Retinal pigment epithelial cell (primary cell): ENCODE data around the gene KLHL7.
A peak's percentile ranks its signal among the peaks of the same experiment; 100 is the strongest.

Source experiments
- DNase-seq: peaks from one replicate; pipeline ENCODE4 v3.0.0-alpha.2; 2010; ENCODE audit warnings: low read depth
- H3K4me3 ChIP-seq: 2 replicates; pipeline ENCODE4 v1.5.1; 2011; ENCODE audit warnings: mild to moderate bottlenecking, low read length, control low read depth, moderate library complexity
- TF ChIP-seq, protein P1 (sequence below): conservative IDR thresholded peaks from 2 replicates; pipeline ENCODE4 v1.5.1; 2011; ENCODE audit warnings: low read depth, low read length, control low read depth, inconsistent platforms

The KLHL7 gene, protein sequence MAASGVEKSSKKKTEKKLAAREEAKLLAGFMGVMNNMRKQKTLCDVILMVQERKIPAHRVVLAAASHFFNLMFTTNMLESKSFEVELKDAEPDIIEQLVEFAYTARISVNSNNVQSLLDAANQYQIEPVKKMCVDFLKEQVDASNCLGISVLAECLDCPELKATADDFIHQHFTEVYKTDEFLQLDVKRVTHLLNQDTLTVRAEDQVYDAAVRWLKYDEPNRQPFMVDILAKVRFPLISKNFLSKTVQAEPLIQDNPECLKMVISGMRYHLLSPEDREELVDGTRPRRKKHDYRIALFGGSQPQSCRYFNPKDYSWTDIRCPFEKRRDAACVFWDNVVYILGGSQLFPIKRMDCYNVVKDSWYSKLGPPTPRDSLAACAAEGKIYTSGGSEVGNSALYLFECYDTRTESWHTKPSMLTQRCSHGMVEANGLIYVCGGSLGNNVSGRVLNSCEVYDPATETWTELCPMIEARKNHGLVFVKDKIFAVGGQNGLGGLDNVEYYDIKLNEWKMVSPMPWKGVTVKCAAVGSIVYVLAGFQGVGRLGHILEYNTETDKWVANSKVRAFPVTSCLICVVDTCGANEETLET

DNA sequence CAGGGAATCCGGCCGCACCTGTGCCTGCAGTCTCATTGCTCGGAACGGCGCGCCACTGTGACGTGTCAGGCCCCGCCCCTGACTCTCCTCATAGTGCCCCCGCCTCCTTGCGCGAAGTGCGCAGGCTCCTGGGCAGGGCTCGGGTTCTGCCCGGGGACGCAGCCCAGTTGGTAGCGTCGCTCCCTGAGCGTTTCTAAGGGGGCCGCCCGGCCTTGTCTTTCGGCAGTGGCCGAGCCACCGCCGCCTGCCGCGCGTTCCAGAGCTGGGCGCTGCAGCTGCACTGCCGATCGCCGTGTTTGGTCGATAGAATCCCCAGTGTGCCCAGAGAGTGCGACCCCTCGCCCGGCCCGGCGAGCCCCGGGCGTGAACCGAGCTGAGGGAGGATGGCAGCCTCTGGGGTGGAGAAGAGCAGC, at the start of gene KLHL7:
Gene KLHL7, plus strand, starts transcription at position 142 of the 413 bp plus-strand sequence. Its CDS starts 242 bp downstream, at position 384.
- TF ChIP-seq, protein P1, sequence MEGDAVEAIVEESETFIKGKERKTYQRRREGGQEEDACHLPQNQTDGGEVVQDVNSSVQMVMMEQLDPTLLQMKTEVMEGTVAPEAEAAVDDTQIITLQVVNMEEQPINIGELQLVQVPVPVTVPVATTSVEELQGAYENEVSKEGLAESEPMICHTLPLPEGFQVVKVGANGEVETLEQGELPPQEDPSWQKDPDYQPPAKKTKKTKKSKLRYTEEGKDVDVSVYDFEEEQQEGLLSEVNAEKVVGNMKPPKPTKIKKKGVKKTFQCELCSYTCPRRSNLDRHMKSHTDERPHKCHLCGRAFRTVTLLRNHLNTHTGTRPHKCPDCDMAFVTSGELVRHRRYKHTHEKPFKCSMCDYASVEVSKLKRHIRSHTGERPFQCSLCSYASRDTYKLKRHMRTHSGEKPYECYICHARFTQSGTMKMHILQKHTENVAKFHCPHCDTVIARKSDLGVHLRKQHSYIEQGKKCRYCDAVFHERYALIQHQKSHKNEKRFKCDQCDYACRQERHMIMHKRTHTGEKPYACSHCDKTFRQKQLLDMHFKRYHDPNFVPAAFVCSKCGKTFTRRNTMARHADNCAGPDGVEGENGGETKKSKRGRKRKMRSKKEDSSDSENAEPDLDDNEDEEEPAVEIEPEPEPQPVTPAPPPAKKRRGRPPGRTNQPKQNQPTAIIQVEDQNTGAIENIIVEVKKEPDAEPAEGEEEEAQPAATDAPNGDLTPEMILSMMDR = no peak
- peak; percentile 75 for DNase-seq

DNA sequence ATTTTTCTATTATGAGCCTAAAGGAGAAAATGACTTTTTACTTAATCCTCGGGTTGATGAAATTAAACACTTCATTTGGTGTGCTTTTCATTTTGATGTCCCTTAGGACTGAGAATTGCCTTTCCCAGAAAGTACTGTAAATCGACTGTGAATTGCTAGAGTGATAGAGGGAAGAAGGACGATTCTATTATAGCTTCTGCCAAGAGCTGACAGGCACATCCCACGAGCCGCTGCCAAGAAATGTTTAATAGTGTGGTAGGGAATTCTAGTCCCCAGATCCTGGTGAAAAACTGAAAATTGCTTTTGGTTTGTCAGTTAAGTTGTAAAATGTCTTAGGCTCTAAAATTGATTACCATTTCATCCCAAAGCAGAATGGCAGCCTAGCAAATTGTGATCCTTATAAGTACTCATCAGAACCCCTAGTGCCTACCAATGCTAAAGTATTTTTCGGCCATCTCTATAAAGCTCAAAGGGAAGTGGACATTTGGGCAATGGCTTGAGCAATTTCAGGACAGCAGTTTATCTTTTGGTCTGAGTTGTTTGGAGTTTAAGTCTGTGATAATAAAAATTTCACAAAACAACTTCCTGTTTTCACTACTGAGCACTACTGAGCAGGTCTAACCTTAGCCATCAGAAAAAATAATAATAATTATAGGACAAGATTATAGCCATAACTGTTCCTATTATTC, 47.0 kb upstream of the KLHL7 start:
- TF ChIP-seq, protein P1 = no peak
- no peak for DNase-seq
- H3K4me3 ChIP-seq = no peak overlapping the region

More for the DNA sequence above, at the start of gene KLHL7:
- peak within 1 kb of the TSS; percentile 89 for H3K4me3 ChIP-seq

DNA sequence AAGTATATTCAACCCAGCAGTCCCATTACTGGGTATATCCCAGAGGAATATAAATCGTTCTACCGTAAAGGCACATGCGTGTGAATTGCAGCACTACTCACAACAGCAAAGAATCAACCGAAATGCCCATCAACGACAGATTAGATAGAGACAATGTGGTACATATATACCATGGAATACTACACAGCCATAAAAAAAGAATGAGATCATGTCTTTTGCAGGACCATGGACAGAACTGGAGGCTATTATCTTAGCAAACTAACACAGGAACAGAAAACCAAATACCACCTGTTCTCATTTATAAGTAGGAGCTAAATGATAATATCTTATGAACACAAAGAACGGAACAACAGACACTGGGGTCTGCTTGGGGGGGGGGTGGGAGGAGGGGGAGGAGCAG, 44.3 kb upstream of the KLHL7 start:
- no peak overlapping the region for H3K4me3 ChIP-seq
- DNase-seq = no peak
- TF ChIP-seq, protein P1 = no peak

DNA sequence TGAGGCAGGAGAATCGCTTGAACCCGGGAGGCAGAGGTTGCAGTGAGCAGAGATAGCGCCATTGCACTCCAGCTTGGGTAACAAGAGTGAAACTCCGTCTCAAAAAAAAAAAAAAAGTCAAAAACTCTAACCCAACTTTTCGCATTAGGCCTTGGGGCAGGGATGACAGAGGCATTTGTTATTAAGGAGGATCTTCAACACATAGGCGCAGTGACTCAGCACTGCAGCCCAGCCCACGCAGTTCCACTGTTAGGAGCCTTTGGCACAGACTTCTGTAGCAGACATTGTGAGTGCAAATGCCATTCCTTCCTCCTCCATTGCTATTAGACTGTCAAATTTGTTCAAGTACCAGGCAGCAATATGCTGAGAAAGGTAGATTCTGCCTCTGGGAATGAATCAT, 43.1 kb upstream of the KLHL7 start:
- no peak for DNase-seq
- TF ChIP-seq, protein P1 = no peak
- H3K4me3 ChIP-seq = no peak overlapping the region

DNA sequence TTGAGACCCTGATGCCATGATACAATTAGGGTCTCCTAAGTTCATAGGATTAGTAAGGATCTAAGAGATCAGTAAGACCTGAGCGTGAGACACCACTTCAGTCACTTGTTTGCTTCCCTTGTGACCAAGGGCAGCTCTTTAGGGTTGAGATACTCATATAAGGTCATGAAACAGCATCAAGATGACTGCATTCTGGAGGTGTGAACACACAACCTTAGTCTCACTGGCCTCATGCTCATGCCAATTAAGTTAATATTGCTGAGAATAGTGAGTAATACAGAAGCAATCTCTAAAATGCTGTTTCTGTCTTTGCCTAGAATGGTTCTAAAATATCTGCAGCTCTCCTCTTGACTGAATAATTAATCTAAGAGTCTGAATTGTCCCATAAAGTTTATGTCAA, 39.6 kb upstream of the KLHL7 start:
- H3K4me3 ChIP-seq = no peak overlapping the region
- TF ChIP-seq, protein P1 = no peak
- DNase-seq = peak; percentile 40

DNA sequence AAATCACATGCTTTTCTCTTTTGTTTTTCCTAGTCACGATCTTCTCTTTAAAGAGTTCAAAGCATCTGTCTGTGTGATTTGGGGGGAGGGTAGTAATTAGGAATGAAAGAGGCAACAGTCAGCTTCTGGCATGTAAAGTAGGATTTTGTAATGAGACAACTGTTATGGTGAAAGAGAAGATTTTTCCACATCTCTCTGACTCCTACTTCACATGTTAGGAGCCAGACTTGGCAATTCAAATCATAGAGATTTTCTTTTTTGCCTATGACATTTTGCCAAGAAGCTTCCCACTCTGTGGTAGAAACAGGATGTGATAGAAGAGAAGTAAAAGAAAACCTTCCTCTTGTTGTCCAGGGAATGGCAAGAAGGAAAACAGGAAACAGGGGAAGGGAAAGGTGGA, 38.3 kb upstream of the KLHL7 start:
- TF ChIP-seq, protein P1 = no peak
- no peak for DNase-seq
- H3K4me3 ChIP-seq = no peak overlapping the region

DNA sequence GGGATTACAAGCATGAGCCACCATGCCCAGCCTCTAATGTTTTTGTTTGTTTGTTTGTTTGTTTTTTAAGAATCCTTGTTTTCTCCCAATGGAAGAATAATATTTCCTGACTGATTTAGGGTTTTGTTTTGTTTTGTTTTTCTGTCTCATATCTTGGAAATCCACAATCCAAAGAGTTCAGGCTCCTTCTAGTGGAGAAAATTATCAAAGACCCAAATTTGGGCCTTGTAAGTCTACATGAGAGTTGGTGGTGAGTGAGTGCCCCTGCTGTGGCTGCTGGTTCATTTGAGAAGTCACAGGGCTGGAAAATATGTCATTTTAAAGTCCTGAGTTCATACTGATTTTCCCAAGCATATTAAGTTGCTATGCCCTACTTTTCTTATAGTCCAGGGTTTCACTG, 33.5 kb upstream of the KLHL7 start:
- DNase-seq = no peak
- H3K4me3 ChIP-seq = no peak overlapping the region
- TF ChIP-seq, protein P1 = no peak
